OCI-LY1 (cell line): ENCODE results near the gene ANKS3.

ENCODE experiments used
- H2AFZ ChIP-seq: fragments of 200-600 bp; sonication (generic), shearing (Covaris generic); 2 replicates; pipeline ENCODE4 v1.6.0; 2014; ENCODE audit warnings: antibody characterized with exemption, mild to moderate bottlenecking, low read length
- H3F3A ChIP-seq: fragments of 200-600 bp; sonication (generic), shearing (Covaris generic); 2 replicates; pipeline ENCODE4 v1.6.0; 2014; ENCODE audit warnings: mild to moderate bottlenecking, antibody characterized with exemption, low read length, moderate library complexity; ENCODE audit not compliant: insufficient read depth
- H3K27ac ChIP-seq: fragments of 200-600 bp; sonication (generic); 2 replicates; pipeline ENCODE4 v1.5.1; 2014; ENCODE audit warnings: low read length, mixed run types, mild to moderate bottlenecking, low read depth; ENCODE audit not compliant: poor library complexity, severe bottlenecking
- H3K27me3 ChIP-seq: fragments of 200-600 bp; sonication (generic); 2 replicates; pipeline ENCODE4 v1.6.0; 2014; ENCODE audit warnings: antibody characterized with exemption, mild to moderate bottlenecking, low read length, moderate library complexity; ENCODE audit not compliant: insufficient read depth
- H3K36me3 ChIP-seq: fragments of 200-600 bp; sonication (generic); 2 replicates; pipeline ENCODE4 v1.6.1; 2014; ENCODE audit warnings: mild to moderate bottlenecking, antibody characterized with exemption, low read length, moderate library complexity, mixed read lengths; ENCODE audit not compliant: insufficient read depth
- H3K4me1 ChIP-seq: fragments of 200-600 bp; sonication (generic); 2 replicates; pipeline ENCODE4 v1.5.1; 2014; ENCODE audit warnings: mild to moderate bottlenecking, low read length, moderate library complexity; ENCODE audit not compliant: insufficient read depth, severe bottlenecking
- H3K4me2 ChIP-seq: fragments of 200-600 bp; sonication (generic), shearing (Covaris generic); 2 replicates; pipeline ENCODE4 v1.6.1; 2014; ENCODE audit warnings: low read length
- H3K4me3 ChIP-seq: fragments of 200-600 bp; sonication (generic); 2 replicates; pipeline ENCODE4 v1.5.1; 2014; ENCODE audit warnings: low read length, low read depth, mild to moderate bottlenecking, mixed read lengths; ENCODE audit not compliant: poor library complexity, severe bottlenecking
- H3K79me2 ChIP-seq: fragments of 200-600 bp; shearing (Covaris generic); 2 replicates; pipeline ENCODE4 v1.6.1; 2016; ENCODE audit warnings: mixed run types, low read length, mixed read lengths; ENCODE audit not compliant: insufficient read depth
- H3K9ac ChIP-seq: fragments of 200-600 bp; sonication (generic), shearing (Covaris generic); 2 replicates; pipeline ENCODE4 v1.6.1; 2014; ENCODE audit warnings: mild to moderate bottlenecking, low read length, mixed read lengths
- H3K9me2 ChIP-seq: fragments of 200-600 bp; sonication (generic), shearing (Covaris generic); 2 replicates; pipeline ENCODE4 v1.6.1; 2014; ENCODE audit warnings: low read depth, mild to moderate bottlenecking, low read length, mixed read lengths
- H3K9me3 ChIP-seq: fragments of 200-600 bp; shearing (Covaris generic); 2 replicates; pipeline ENCODE4 v1.6.1; 2014; ENCODE audit warnings: low read length, mixed read lengths
- H4K20me1 ChIP-seq: fragments of 200-600 bp; sonication (generic), shearing (Covaris generic); 2 replicates; pipeline ENCODE4 v1.6.0; 2016; ENCODE audit warnings: mild to moderate bottlenecking, low read length; ENCODE audit not compliant: insufficient read depth
- CTCF ChIP-seq: fragments of 200-600 bp; sonication (generic), shearing (Covaris generic); IDR thresholded peaks from 2 replicates; pipeline ENCODE4 v1.5.1; 2017; ENCODE audit warnings: mild to moderate bottlenecking, antibody characterized with exemption, low read length, moderate library complexity, mixed read lengths
- EZH2 ChIP-seq: fragments of 200-600 bp; sonication (generic), shearing (Covaris generic); IDR thresholded peaks from 2 replicates; pipeline ENCODE4 v1.8.0; 2017; ENCODE audit warnings: borderline replicate concordance, mixed run types, mild to moderate bottlenecking, antibody characterized with exemption, low read length, moderate library complexity, mixed read lengths

Gene ANKS3

GRCh38 chr16:4778050-4778392, 44.0 kb upstream of the ANKS3 start:
- Histone ChIP-seq H4K20me1 (no peaks in the 10 kb centered on the region), H3K36me3 (no peaks in the 10 kb centered on the region), H3K9me2 (no peaks in the 10 kb centered on the region), H3K27ac (no peak overlapping the region), H3K9ac (no peak overlapping the region), H3K9me3 (no peaks in the 10 kb centered on the region), H3K27me3 (peaks cover 7% of the 10 kb centered on the region; the same call in 1 of the 2 replicates), H3K79me2 (no peaks in the 10 kb centered on the region), H3K4me3 (no peak overlapping the region), H3K4me1 (no peaks in the 10 kb centered on the region), H3K4me2 (no peak overlapping the region), H2AFZ (no peak overlapping the region), H3F3A (no peaks in the 10 kb centered on the region)
- TF ChIP-seq EZH2: no peak
- TF ChIP-seq CTCF: no peak

DNA sequence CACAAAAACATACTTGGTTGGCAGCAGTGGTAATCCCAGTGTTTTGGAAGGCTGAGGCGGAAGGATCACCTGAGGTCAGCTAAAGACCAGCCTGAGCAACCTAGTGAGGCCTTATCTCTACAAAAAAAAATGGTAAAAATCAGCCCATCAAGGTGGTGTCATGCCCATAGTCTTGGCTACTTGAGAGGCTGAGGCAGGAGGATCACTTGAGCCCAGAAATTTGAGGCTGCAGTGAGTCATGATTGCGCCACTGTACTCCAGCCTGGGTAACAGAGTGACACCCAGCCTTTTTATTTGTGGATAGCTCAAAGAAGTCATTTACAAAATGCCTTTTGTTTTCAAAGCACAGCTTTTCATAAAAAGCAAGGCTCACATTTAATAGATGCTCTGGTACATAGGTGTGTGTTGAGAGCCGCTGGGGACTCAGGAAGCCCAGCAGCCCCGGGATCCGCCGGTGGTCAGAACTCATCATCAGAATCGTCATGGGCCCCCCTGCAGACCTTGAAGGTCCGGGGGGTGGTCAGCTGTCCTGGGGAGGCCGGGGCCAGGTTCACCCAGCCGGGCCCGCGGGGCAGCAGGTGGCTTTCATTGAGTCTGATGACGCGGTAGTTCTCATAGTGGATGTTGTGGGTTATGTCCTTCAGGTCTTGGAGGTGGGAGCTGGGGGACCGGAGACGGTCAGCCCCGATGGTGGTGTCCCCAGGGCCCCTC, 43.4 kb upstream of the ANKS3 start:
- TF ChIP-seq CTCF (no peak), EZH2 (no peak)
- no peak overlapping the region for H3K4me2 ChIP-seq
- no peaks in the 10 kb centered on the region for H3K36me3 ChIP-seq

DNA sequence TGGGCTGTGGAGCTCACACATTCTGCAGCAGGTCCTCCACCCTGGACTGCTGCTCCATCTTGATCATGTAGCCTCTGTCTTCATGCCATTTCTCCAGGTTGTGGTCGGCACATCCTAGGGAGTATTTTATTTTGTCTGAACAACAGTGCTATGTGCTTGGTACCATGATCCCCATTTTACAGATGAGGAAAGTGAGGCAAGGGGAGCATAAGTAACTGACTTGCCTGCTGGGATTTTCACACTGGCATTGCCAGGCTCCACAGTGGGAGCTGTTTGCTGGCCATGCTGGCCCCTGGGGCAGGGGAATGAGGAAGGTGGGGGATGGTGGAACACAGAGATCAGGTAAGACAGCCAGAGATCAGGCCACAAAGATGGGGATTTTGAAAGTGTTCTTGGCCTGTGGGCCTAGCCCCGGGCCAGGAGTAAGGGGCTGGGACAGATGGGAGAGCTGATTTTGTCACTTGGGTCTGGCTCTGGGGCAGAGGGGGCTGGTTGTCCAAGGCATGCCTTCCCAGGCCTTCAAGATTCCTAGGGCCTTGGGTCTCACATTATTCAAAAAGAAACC, 42.2 kb upstream of the ANKS3 start:
- Histone ChIP-seq H3K9me2 (no peaks in the 10 kb centered on the region), H4K20me1 (no peaks in the 10 kb centered on the region), H3K36me3 (no peaks in the 10 kb centered on the region), H3K4me3 (no peak overlapping the region), H3K79me2 (no peaks in the 10 kb centered on the region), H3K4me1 (no peaks in the 10 kb centered on the region), H3K9ac (no peak overlapping the region), H3K27ac (no peak overlapping the region), H3K27me3 (peaks cover 7% of the 10 kb centered on the region; the same call in 1 of the 2 replicates), H3F3A (no peaks in the 10 kb centered on the region), H3K4me2 (no peak overlapping the region), H2AFZ (no peak overlapping the region), H3K9me3 (no peaks in the 10 kb centered on the region)
- TF ChIP-seq CTCF (no peak), EZH2 (no peak)

More for the DNA sequence above, 43.4 kb upstream of the ANKS3 start:
- Histone ChIP-seq H3K27me3 (peaks cover 7% of the 10 kb centered on the region; the same call in 1 of the 2 replicates), H3K79me2 (no peaks in the 10 kb centered on the region), H3K27ac (no peak overlapping the region), H2AFZ (no peak overlapping the region), H3K4me3 (no peak overlapping the region), H3K9me3 (no peaks in the 10 kb centered on the region), H3K4me1 (no peaks in the 10 kb centered on the region), H4K20me1 (no peaks in the 10 kb centered on the region), H3F3A (no peaks in the 10 kb centered on the region), H3K9me2 (no peaks in the 10 kb centered on the region), H3K9ac (no peak overlapping the region)
